Ammon's horn (tissue), 1 donor: Measurements from ENCODE around the gene SLC6A6.
"Not testable (repeated sequence)": the region's sequence is repeated elsewhere in the genome, so short reads cannot be mapped to it uniquely, and the experiment has no call there.

Source experiments
- DNase-seq: peaks from one replicate; pipeline ENCODE4 v3.0.0-alpha.2; 2016; ENCODE audit warnings: low spot score

SLC6A6 gene

DNA sequence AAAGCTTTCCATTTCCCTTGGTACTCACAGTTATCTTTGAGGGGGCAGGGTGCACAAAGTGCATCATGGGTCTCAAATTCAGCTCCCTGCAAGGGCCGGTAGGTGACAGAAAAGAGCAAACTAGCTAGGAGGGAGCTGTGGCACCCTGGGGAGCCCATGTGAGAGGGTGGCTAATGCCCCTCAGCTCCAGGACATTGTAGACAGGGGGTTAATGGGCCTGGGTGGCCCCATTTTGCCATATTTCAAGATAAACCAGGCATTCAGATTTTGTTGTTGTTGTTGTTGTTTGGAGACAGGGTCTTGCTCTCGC lies 3.7 kb upstream of the SLC6A6 start:
- no peak for DNase-seq

DNA sequence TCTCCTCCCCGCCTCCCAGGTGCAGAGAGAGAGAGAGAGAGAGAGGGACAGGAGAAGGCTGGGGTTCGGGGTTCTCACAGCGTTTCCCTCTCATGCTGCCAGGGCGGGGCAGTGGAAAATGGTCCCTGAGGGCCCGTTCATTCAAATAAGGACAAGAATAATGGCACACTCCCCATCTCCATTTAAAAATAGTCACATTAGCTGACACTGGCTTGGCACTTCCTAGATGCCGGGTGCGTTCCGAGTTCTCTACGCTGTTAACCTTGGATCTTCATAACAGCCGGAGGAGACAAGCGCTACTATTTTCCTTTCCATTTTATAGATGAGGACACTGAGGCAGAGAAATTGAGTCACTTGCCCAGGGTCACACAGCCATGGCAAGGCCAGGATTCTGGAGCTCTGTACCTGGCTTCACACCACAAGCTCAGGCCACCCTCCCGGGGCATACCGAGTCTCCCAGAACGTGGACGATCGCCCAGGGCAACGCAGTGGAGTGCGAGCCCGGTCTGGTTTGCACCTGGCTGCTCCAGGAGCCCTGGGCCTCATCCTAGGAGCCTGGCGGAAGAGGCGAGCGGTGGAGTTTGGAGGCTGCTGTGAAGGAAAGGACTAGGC lies 608 bp upstream of the SLC6A6 start:
- DNase-seq: no peak

DNA sequence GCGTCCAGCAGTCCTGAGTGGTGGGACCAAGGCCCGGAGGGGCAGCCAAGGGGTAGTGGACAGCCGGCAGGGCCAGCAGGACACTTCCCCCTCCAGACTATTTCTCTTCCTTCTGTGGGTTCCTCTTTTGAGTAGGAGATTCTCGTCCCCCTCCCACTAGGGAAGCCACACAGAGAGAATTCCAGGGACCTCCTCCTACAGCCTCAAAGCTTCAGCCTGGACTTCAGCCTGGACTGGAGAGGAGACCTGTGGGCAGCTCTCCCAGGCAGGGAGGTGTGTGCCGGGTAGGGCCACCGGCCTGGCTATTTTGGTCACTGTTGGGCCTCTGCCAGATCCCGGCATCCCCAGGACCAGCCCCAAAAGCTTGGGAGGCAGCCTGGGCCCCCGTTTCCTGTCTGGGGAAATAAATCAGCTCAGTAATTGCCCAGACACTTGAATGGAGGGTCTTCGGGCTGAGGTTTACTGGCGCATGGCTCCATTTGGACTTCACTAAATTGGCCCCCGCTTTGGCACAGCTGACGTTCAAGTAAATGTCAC lies 1.3 kb downstream of the SLC6A6 start:
- DNase-seq: peak; percentile 57

DNA sequence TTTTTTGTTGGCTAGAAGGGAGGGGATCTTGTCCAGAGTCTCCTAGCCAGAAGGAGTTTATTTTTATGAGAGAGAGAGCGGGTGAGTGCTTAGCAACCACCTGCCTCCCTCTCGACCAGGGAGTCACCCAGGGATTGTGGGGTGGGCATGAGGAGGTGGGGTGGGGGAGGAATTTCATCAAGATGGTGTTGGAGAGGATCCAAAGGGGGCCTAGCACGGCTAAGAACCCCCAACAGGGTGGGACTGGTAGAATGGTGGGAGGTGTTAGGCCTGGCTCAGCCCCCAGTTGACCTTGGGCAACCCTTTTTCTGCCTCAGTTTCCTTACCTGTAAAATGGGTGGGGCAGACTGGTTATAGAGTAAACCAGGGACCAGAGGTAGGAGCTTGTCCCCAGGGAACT lies 1.8 kb downstream of the SLC6A6 start:
- no peak for DNase-seq

DNA sequence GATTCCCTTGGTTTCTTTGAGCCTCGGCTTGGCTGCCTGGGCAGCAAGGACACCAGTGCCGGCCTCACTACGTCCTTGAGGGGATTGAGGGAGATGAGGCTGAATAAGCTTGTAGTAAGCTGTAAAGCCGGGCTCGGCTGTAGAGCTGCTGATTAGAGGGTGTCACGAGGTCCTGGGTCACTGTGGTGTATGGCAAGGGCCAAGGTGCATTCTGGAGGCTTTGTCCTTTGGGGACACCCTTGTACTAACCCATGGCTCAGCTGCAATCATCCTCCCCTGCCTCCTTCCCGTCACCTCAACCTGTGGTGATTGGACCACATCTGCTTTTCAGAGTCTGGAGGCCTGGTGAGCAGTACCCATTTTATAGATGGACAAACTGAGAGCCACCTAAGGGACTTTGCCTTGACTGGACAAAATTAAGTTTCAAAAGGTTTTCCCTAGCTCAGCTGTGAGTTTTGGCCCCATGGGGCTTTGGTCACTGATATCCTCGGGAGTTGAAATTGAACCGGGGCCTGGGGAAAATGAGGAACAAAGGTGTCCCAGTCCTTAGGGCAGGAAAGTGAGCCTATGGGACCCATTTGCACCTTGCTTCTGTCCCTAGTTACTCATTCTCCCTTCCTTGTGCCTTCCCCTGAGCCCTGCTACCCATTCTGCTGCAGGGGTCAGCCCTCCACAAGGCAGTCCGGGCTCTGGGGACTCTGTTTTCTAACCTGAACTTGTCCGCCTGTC lies 2.4 kb downstream of the SLC6A6 start:
- no peak for DNase-seq

DNA sequence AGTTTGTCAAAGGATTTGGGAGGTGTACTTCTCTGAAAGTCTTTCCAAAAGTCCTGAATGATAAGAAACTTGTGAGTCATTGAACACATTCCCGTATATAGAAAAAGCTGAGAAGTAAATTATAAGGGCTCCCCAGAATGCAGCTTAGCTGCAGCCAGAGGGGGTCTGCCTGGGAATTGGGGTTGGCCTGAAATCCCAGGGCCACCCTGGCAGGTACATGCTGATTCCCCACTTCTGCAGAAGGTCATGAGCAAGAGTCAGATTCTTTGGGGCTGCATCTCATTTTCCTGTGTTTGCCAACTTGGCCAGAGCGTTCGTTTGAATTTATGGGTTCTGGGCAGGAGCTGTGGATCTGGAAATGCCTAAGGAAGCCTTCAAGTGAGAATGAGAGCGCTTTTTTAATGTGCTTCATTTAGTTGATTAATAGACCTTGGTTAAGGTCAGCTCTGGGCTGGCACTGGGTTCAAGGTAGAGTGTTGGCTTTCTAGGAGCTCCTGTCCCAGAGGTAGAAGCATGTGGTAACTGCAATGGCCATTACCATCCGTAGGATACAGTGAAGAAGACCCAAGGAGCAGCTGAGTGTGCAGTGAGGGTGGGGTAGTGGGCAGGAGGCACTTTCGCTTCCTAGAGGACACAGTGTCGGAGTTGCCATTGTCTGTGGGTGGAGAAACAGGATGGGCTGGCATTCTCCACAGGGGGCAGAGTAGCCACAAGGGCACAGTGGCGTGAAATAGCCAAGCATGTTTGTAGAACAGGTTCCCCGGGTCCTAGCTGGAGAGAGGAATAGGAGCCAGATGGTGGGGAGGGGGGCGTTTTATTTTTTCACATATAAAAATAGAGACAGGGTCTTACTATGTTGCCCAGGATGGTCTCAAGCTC lies 3.2 kb downstream of the SLC6A6 start:
- no peak for DNase-seq

DNA sequence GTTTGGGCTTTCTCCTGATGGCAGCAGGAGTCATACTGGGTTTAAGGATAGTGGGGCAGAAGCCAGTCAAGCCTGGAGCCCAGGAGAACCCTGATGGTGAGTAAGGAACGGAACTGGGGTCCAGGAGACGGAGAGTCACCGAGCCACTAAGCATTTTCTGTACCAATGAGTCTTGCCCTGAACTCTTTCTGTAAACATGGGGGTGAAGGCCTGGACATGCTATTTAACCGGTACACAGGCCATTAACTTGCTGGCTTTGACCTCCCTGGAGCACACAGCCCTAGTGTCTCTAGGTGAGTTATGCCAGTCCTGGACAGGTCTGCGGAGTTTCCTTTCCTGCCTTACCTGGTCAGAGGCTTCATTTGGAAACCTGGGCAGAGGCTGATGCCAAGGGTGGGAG lies 3.9 kb downstream of the SLC6A6 start:
- no peak for DNase-seq

DNA sequence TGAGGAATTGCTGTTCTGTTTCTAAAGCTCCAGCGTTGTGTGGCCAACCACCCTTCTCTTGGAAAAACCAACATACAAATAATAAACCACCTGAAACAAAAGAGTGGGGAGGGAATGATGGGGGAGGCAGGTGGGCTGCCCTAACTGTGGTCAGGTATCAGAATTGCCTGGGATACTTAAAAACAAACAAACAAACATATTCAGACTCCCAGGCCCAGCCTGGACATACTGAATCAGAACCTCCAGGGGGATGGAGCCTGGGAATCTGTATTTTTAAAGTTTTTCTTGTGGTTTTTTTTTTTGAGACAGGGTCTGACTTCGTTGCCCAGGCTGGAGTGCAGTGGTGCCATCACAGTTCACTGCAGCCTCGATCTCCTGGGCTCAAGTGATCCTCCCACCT lies 4.4 kb downstream of the SLC6A6 start:
- no peak for DNase-seq

DNA sequence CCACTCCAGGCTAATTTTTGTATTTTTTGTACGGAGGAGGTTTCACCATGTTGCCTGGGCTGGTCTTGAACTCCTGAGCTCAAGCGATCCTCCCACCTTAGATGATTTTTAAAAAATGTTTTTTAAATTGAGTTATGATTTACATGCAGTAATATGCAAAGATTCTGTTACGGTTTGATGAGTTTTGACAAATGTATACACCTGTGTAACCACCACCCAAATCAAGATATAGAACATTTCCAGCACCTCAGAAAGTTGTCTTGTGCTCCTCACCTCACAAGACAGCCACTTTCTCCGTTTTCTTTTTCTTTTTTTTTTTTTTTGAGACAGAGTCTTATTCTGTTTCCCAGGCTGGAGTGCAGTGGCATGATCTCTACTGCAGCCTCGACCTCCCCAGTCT lies 4.8 kb downstream of the SLC6A6 start:
- DNase-seq: no peak

DNA sequence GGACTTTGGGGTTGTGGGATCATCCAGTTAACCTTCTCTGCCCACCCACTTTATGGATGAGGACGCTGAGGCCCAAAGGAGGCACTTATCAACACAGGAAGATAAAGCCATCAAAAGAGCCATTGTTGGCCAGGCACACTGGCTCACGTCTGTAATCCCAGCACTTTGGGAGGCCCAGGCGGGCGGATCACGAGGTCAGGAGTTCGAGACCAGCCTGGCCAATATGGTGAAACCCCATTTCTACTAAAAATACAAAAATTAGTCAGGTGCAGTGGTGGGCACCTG lies 7.3 kb downstream of the SLC6A6 start:
- not testable (repeated sequence) for DNase-seq

DNA sequence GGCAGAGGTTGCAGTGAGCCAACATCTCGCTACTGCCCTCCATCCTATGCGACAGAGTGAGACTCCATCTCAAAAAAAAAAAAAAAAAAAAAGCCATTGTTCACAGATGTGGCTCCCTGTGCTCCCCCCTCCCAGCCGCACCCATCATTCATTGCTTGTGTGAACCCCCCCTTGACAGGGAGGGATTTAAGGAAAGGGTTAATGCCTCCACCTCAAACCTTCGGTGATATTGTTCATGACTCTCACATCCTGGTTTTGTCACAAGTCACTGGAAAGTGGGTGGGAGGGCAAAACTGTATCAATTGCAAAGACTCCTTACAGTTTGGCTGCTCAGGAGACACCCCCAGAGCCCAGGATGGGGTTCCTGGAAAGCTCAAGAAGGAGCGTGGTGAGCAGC lies 7.7 kb downstream of the SLC6A6 start:
- DNase-seq: no peak

DNA sequence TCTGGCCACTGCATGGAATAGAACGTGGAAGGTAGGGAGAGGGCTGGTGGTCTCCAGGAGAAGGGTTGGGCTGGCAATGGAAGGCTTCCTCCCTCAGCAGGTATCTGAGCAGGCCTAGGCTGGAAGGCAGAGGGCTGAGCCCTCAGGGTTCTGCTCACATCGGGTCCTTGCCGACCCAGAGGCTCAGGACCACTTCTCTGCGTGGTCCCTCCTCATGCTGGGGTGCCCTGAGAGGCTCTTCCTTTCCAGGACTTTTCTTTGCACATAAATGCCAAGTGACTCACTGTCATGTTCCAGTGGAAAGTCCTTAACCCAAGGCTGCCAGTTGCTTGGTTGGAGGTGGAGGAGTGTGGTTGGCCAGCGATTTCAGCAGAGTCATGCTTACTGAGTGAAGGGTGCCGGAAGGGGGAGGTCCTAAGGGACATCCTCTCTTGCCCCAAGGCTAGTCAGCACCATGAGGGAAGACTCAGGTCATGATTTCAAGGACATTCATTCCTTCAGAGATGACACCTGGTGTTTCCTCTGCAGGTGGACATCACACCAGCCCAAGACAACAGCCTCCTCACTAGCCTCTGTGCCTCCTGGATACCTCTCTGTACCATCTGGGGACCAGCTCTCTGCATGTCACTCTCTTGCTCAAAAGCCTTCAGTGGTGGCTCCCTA lies 8.2 kb downstream of the SLC6A6 start:
- no peak for DNase-seq

DNA sequence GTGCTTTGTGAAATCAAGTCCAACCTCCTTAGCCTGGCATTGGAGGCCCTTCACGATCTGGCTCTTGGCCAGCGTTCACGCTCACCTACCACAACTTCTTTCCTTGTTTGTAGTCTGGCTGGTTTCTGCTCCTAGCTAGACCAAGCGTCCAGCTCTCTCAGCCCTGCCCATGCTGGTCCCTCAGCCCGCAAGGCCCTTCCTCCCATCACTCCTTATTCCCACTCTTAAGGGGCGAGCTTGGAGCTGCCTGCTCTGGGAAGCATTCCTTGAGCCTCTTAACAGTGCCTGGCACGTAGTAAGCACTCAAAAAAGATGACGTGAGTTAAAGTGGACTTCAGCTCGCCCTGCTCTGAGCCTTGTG lies 8.7 kb downstream of the SLC6A6 start:
- no peak for DNase-seq

DNA sequence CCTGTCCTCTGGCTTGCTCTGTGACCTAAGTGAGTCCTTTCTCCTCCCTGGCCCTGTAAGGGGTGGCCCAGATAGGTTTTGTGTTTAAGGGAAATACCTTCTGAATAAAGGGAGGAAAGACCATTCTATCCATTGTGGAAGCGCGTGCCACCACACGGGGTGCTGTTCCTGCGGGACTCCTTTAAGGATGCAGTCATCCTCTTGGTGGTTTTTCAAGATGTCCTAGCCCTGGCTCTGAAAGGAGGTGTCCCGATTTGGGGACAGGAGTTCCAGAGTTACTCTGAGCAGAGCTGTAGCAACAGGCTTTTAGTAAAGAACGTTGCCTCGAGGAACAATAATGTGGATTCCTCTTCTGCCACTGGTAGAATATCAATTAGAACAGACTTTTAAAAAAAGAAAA lies 9.6 kb downstream of the SLC6A6 start:
- no peak for DNase-seq

DNA sequence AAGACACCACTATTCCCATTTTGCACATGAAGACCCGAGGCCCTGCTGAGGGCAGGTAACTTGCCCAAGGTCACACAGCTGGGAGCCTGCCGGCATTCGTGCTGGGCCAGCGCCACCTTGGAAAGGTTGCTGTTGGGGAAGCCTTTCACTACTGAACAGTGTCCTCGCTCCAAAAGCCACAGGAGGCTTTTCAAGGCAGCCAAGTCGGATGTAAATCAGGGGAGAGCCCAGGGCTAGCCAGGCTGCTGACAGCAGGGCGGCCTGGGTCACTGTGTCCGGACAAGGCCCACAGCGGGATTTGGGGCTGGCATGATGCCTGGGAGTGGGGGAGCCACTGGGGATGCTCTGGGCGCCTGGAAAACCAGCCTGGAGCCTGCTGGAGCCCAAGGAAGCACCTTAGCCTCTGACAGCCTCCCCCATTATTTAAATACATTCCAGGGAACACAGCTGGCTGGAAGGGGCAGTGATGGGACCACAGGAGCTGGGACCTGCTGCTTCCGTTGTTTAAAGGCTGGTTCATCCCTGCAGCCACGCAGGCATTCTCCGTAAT lies 10.5 kb downstream of the SLC6A6 start:
- no peak for DNase-seq

DNA sequence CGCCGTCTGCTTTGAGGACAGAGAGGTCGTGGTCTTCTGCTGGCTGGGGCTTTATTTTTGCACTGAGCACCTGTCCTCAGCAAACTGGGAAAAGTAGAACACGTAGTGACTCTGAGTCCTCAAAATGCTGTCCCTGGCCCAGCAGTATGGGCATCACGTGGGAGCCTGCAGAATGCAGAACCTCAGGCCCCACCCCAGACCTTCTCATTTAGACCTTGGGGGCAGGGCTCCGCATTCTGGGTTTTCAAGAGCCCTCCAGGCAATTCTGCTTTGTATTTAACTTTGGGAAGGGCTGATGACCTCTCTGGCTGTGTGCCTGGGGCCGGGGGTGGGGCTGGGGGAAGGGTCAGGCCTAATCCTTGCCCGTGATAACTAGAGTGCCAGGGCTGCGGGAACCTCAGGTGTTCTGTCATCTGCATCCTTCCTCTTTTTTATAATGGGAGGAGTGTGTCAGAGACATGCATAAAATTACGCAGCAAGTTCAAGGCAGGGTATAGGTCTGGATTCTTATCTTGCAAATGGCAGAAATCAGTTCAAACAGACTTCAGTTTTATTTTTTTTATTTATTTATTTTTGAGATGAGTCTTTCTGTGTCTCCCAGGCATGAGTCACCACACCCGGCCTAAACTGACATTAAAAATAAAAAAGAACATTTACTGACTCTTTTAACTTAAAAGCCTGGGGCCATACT lies 11.1 kb downstream of the SLC6A6 start:
- DNase-seq: no peak

DNA sequence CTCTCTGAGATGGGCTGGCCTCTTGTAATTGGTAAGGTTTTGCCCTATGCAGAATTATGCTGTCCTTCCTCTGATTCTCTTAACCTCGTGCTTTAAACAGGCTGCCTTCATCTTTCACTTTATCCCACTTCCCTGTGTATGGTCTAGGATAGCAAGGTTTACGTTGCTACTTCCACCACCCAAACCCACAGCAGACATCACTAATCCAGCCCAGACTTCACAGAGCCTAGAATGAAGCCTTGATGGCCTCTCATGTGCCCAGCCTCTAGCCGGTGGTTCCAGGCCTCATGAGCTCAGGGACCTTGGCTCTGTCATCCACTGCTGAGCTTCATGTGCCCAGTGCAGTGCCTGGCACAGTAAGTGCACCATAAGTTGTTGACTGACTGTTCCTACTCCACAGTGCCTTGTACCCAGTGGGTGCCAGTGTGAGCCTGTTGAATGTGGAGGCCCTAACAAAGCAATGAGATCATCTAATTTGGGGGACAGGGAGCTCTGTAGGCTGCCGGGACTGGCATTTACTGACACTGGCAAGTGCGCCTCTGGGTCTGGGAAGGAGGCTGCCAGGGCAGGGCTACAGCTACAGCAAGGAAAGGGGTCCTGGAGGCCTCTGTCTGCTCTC lies 12.5 kb downstream of the SLC6A6 start:
- peak; percentile 65 for DNase-seq

DNA sequence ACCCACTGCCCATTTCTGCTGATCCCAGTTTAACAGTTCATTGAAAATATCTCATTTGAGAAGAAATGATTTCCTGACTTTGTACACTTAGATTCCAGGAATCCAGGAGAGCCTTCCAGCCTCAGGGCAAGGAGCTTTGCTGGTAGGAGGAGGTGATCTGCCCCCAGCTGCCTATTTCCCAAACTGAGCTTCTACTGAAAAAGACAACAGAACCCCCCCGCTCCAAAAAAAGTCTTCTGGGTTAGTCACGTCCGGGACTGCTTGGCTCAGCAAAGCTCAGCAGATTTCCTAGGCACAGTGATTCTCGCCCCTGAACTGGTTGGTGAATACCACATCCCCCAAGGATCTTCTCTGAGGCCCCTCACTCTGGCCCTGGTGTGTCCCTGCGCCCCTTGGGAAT lies 13.1 kb downstream of the SLC6A6 start:
- DNase-seq: no peak

DNA sequence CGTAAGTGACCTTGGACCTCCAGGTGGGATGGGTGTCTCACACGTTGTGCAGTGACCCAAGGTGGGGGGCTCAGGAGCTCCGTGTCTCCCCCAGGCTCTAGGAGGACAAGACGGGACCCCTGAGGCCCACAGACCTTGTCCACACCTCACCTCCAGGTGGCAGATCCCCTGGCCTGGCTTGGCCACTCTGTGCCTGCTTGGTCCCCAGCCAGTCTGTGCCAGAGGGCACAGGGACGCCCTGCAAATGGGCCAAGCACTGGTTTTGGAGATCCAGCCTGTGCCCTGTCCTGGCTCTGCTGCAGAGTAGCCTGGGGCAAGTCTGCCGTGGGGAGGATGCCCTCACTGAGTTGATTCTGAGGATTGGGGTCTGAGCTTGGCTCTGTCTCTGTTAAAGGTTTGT lies 14.0 kb downstream of the SLC6A6 start:
- no peak for DNase-seq

DNA sequence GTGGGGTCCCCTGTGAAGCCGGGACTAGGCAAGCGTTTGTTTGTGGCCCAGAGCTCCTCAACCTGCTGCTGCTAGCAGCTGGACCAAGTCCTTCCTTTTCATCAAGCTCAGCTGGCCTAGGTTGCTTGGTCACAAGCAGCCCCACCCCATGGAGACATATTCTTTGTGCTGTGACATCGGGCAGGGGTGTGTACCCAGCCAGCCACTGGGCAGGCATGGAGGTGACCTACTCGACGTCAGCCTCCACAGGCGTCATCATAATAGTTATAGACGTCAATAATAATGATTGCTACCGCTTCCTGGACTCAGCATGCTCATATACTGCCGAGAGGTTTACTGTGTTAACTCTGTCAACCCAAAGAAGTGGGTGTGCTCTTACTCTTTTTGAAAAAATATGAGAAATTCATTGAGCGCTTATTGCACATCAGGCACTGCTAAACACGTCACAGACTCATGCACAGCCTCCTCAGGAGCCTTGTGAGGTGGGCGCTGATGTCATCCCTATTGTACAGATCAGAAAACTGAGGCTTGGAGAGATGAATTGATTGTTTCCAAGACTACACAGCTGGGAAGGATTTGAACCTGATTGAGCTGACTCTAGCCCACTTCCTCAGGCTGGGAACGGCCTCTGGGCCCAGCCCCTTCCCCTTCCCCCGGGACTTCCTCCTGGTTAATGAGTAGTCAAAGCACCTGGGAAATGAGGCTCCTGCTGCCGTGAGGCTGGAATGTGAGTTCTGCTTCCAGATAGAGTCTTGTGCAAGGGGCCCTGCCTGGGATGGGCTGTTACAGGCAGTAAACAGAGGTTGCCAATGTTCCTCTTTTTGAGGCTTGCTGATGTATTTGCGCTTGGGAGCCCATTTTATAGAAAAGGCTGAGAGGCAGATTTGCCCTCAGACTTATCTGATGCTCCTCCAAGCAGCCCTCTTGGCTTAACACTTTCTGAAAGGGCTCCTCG lies 16.2 kb downstream of the SLC6A6 start:
- peak; percentile 48 for DNase-seq
